CD4-positive, alpha-beta memory T cell (primary cell): ENCODE data around the gene ACTL9. TPM values are rescaled to one million over a fixed set of nuclear protein-coding genes. Genes with fewer than 3 reads are reported as not detected.

Experiments
- CTCF ChIA-PET: fragments of 350-600 bp; sonication (Branson Sonifier 250); formaldehyde crosslinking; loops from one replicate; lab custom pipeline; 2021; ENCODE audit warnings: inconsistent platforms; ENCODE audit not compliant: partially characterized antibody; lab: Charles Lee
- POLR2A ChIA-PET: fragments of 350-600 bp; sonication (Branson Sonifier 250); formaldehyde crosslinking; loops from one replicate; lab custom pipeline; 2021; ENCODE audit not compliant: partially characterized antibody; lab: Charles Lee
- DNase-seq, 5 donors: peaks; one replicate each; pipeline versions ENCODE4 v3.0.0 to v3.0.0-alpha.2; 2020 to 2022; ENCODE audit warnings: mixed read lengths in 1 of 5
- H3K27ac ChIP-seq: one replicate; pipeline ENCODE4 v1.7.0; 2013; ENCODE audit warnings: low read depth, low read length
- H3K27me3 ChIP-seq: 2 replicates; pipeline ENCODE4 v1.7.0; 2013; ENCODE audit warnings: mild to moderate bottlenecking, low read length, moderate library complexity; ENCODE audit not compliant: insufficient read depth
- H3K36me3 ChIP-seq: 2 replicates; pipeline ENCODE4 v1.7.0; 2013; ENCODE audit warnings: mild to moderate bottlenecking, low read length, moderate library complexity; ENCODE audit not compliant: insufficient read depth
- H3K4me1 ChIP-seq: 2 replicates; pipeline ENCODE4 v1.7.0; 2013; ENCODE audit warnings: mild to moderate bottlenecking, low read length, moderate library complexity; ENCODE audit not compliant: insufficient read depth
- H3K4me3 ChIP-seq, 2 donors: one replicate each; pipeline ENCODE4 v1.7.0; 2013; ENCODE audit warnings: low read length in 2 of 2, mild to moderate bottlenecking in 1 of 2
- H3K9me3 ChIP-seq, 2 donors: one replicate each; pipeline ENCODE4 v1.7.0; 2013; ENCODE audit warnings: low read length in 2 of 2, control low read depth in 1 of 2; ENCODE audit not compliant: control insufficient read depth in 1 of 2
- H3K27ac Mint-ChIP-seq, 7 donors: one replicate each; pipeline ENCODE4 v1.8.0; 2020 to 2021; ENCODE audit warnings: mixed read lengths in 7 of 7, mild to moderate bottlenecking in 6 of 7, inconsistent platforms in 3 of 7, moderate library complexity in 3 of 7
- H3K27me3 Mint-ChIP-seq, 2 donors: one replicate each; pipeline ENCODE4 v1.8.0; 2020 to 2021; ENCODE audit warnings: mixed read lengths in 2 of 2
- H3K36me3 Mint-ChIP-seq, 2 donors: one replicate each; pipeline ENCODE4 v1.8.0; 2020 to 2021; ENCODE audit warnings: mixed read lengths in 2 of 2, inconsistent platforms in 1 of 2, mild to moderate bottlenecking in 1 of 2
- H3K4me1 Mint-ChIP-seq, 4 donors: one replicate each; pipeline ENCODE4 v1.8.0; 2020 to 2021; ENCODE audit warnings: mixed read lengths in 4 of 4, mild to moderate bottlenecking in 1 of 4
- H3K4me3 Mint-ChIP-seq, 8 donors: one replicate each; pipeline ENCODE4 v1.8.0; 2020 to 2021; ENCODE audit warnings: mixed read lengths in 8 of 8, mild to moderate bottlenecking in 7 of 8, moderate library complexity in 6 of 8, inconsistent platforms in 3 of 8
- H3K9me3 Mint-ChIP-seq, 8 donors: one replicate each; pipeline ENCODE4 v1.8.0; 2020 to 2021; ENCODE audit warnings: mixed read lengths in 8 of 8, mild to moderate bottlenecking in 5 of 8, inconsistent platforms in 3 of 8, moderate library complexity in 1 of 8
- intact Hi-C: fragments of 100-400 bp; cut with micrococcal nuclease; formaldehyde crosslinking; loops from one replicate; pipeline ENCODE4 v1.15.1; 2023
- polyA plus RNA-seq, 2 donors: library from polyadenylated mRNA; unstranded; fragments of 300-500 nt; fragmentation: Illumina TruSeq; gene quantifications; one replicate each; pipeline ENCODE4 v1.2.3, GENCODE V29; 2021
- total RNA-seq, 2 experiments: library from RNA; stranded (reverse); gene quantifications; one replicate each; pipeline ENCODE4 v1.2.3, GENCODE V29; 2021

The ACTL9 gene
- total and polyA plus RNA-seq, 4 experiments from 2014 or later = not detected

- no peaks in the 10 kb centered on the region for H3K36me3 ChIP-seq
- Mint-ChIP-seq H3K4me3 (no peak overlapping the region), H3K27ac (no peak overlapping the region), H3K4me1 (peaks cover 0 to 11% (median 4%) of the 10 kb centered on the region in 4 donors), H3K36me3 (no peaks in the 10 kb centered on the region), H3K27me3 (peaks cover 2 to 3% of the 10 kb centered on the region in 2 donors), H3K9me3 (peaks cover 0 to 2% (median 0%) of the 10 kb centered on the region in 8 donors)
- intact Hi-C loops = no loop called here
- H3K27ac ChIP-seq = no peak overlapping the region
- ChIA-PET POLR2A (no interaction called here), CTCF (no interaction called here)
- no peaks in the 10 kb centered on the region for H3K27me3 ChIP-seq
- H3K4me3 ChIP-seq = no peak overlapping the region
- H3K4me1 ChIP-seq = no peaks in the 10 kb centered on the region
- no peak for DNase-seq
- H3K9me3 ChIP-seq = no peaks in the 10 kb centered on the region
These were observed 50.4 kb downstream of the ACTL9 start for GRCh38 chr19:8648240-8648639.

Other genes with a start within 250 kb of the ACTL9 start
- 1 to 10 TPM; 2.3 to 2.6 TPM for gene PRAM1, start 196.2 kb downstream of the ACTL9 start, total RNA-seq
- gene PRAM1, start 196.2 kb downstream of the ACTL9 start, polyA plus RNA-seq = not detected
- 10 to 100 TPM; 45.1 to 50.4 TPM for gene ZNF414, start 184.6 kb downstream of the ACTL9 start, total RNA-seq
- 10 to 100 TPM in 1 of 2 donors, 1 to 10 TPM in 1; 9.5 to 25.8 TPM for gene ZNF414, start 184.6 kb downstream of the ACTL9 start, polyA plus RNA-seq
- 100 to 1,000 TPM; 329 to 359 TPM for gene MYO1F, start 121.4 kb downstream of the ACTL9 start, total RNA-seq
- gene MYO1F, start 121.4 kb downstream of the ACTL9 start, polyA plus RNA-seq = 100 to 1,000 TPM in 1 of 2 donors, 10 to 100 TPM in 1; 35.9 to 112 TPM
- gene ADAMTS10, start 88.1 kb downstream of the ACTL9 start, total RNA-seq = 10 to 100 TPM; 66.0 to 67.2 TPM
- 1 to 10 TPM in 1 of 2 donors, under 1 TPM in 1; 0.59 to 2.2 TPM for gene ADAMTS10, start 88.1 kb downstream of the ACTL9 start, polyA plus RNA-seq
- not detected for gene NFILZ, start 68.2 kb downstream of the ACTL9 start, total RNA-seq
- gene NFILZ, start 68.2 kb downstream of the ACTL9 start, polyA plus RNA-seq = not detected
- not detected for gene OR2Z1, start 22.8 kb upstream of the ACTL9 start, total RNA-seq
- gene OR2Z1, start 22.8 kb upstream of the ACTL9 start, polyA plus RNA-seq = not detected
- gene ZNF558, start 133.5 kb upstream of the ACTL9 start, total RNA-seq = 10 to 100 TPM; 44.6 to 45.3 TPM
- 10 to 100 TPM in 1 of 2 donors, 1 to 10 TPM in 1; 7.4 to 10.6 TPM for gene ZNF558, start 133.5 kb upstream of the ACTL9 start, polyA plus RNA-seq
- not detected for gene MBD3L1, start 133.6 kb upstream of the ACTL9 start, total RNA-seq
- gene MBD3L1, start 133.6 kb upstream of the ACTL9 start, polyA plus RNA-seq = not detected